ENCODE measurements around the gene GALNT11. TPM values are rescaled to one million over a fixed set of nuclear protein-coding genes. Genes with fewer than 3 reads are reported as not detected.

Gene GALNT11
- polyA plus RNA-seq, 3 donors, result 17.7 to 25.9 (median 20.6) TPM

DNA sequence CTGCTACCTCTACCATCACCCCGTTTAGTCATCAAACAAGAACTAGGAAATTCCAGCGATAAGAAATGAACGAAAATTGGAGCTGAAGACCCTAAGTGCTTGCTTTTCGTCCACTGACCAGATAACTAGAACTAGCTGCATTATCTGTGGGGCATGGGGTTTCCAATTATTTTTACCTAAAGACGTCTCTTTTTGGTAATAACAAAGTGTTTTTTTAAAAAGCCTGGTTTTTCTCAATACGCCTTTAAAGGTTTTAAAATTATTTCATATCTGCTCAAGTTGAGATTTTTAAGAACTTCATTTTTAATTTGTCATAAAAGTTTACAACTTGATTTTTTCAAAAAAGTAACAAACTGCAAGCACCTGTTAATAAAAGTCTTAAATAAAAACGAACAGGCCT is 104.2 kb downstream of the GALNT11 start:
- Mint-ChIP-seq H3K4me3 (no peak overlapping the region), H3K9me3 (peaks cover 1 to 17% (median 6%) of the 10 kb centered on the region in 7 donors), H3K4me1 (no peaks in the 10 kb centered on the region), H3K27me3 (ENCODE audit: low read depth in 3 of 3) (peaks cover 0 to 2% (median 1%) of the 10 kb centered on the region in 3 donors), H3K36me3 (peaks cover 75 to 92% of the 10 kb centered on the region in 2 donors), H3K27ac (no peak overlapping the region)
- no peak overlapping the region for H3K4me2 ChIP-seq (replicated peaks; ENCODE audit: extremely low read depth, low read length, poor library complexity, severe bottlenecking)
- H3K4me3 ChIP-seq (replicated peaks in 1 of 3; ENCODE audit: low read depth in 2 of 3, low read length in 3 of 3), result no peak overlapping the region
- TF ChIP-seq CTCF (IDR thresholded peaks at IDR 0.05), result no peak
- DNase-seq, result no peak
- H4K20me1 ChIP-seq (ENCODE audit: insufficient read depth, low read length), result peaks cover 26% of the 10 kb centered on the region
- H3K27ac ChIP-seq (ENCODE audit: low read depth in 1 of 2, low read length in 2 of 2), result no peak overlapping the region
- H3K9me3 ChIP-seq (replicated peaks in 1 of 2; ENCODE audit: control insufficient read depth in 1 of 2, insufficient read depth in 1 of 2, low read length in 2 of 2), result peaks cover 9% of the 10 kb centered on the region in 2 donors
- no peaks in the 10 kb centered on the region for H3K79me2 ChIP-seq (ENCODE audit: insufficient read depth, low read length)
- intact Hi-C loops (cut with micrococcal nuclease), result no loop called here
- peaks cover 71 to 100% of the 10 kb centered on the region in 2 donors for H3K36me3 ChIP-seq (replicated peaks in 1 of 2; ENCODE audit: control insufficient read depth in 1 of 2, insufficient read depth in 2 of 2, low read length in 2 of 2)
- H3K4me1 ChIP-seq (ENCODE audit: control insufficient read depth in 1 of 2, insufficient read depth in 2 of 2, low read length in 2 of 2), result no peaks in the 10 kb centered on the region
- H2AFZ ChIP-seq (ENCODE audit: insufficient read depth, low read depth, low read length, poor library complexity, severe bottlenecking), result no peak overlapping the region
- no peaks in the 10 kb centered on the region for H3K27me3 ChIP-seq (ENCODE audit: control insufficient read depth in 2 of 2, insufficient read depth in 2 of 2, low read length in 2 of 2)
- no peak overlapping the region for H3K9ac ChIP-seq (ENCODE audit: insufficient read depth, low read length, poor library complexity, severe bottlenecking)
- 80% methylated on average over 1 of the region's 7 CpGs for WGBS (ENCODE audit: insufficient coverage)

DNA sequence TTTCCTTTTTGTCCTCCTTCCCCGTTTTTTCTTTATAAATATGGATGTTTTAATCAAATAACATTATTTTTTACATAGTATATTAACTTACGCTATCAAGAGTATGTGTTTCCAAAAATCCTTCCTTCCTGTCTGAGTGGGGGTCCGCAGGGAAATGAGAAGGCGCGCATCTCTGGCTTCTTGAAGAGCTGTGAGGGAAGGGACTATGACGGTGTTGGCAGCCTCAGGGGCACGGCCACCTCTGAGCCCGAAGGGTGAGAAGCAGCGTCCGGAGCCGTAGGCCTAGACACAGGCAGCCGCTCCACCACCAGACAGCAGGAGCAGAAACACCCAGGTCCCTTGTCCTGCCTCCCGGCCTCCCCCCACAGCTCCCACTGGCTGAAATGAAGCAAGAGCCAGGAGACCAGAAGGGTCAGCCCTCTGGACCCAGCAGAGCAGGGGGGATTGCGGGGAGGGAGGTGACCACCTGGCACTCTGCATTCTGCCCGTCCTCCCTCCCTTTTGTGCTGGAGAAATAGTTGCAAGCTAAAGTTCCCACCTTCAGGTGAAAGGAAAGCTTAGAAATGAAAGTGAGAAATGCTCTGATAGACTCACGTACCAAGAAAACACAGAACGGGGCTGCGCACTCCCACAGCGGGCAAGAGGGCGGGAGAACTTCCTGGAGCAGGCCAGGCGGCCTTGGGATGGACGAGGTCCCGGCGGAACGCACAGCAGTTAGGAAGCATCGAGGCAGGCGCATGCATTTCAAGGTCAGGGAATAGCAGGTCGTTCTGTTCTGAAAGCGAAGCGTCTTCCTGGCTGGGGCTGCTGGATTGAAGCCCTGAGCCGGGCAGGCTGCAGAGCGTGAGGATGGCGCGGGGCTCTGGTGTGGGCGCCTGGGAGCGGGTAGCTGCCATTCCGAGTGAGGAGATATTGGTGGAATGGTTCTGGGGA is 105.5 kb downstream of the GALNT11 start:
- H3K9me3 ChIP-seq (replicated peaks in 1 of 2; ENCODE audit: control insufficient read depth in 1 of 2, insufficient read depth in 1 of 2, low read length in 2 of 2), result peaks cover 5 to 9% of the 10 kb centered on the region in 2 donors
- no peaks in the 10 kb centered on the region for H3K27me3 ChIP-seq (ENCODE audit: control insufficient read depth in 2 of 2, insufficient read depth in 2 of 2, low read length in 2 of 2)
- no peak overlapping the region for H3K9ac ChIP-seq (ENCODE audit: insufficient read depth, low read length, poor library complexity, severe bottlenecking)
- H3K79me2 ChIP-seq (ENCODE audit: insufficient read depth, low read length), result no peaks in the 10 kb centered on the region
- Mint-ChIP-seq H3K36me3 (peaks cover 65 to 83% of the 10 kb centered on the region in 2 donors), H3K4me3 (no peak overlapping the region), H3K27me3 (ENCODE audit: low read depth in 3 of 3) (peaks cover 0 to 2% (median 1%) of the 10 kb centered on the region in 3 donors), H3K27ac (peak overlapping the region in 4 of 7 donors; percentile 19 to 50 (median 36)), H3K9me3 (peaks cover 0 to 16% (median 2%) of the 10 kb centered on the region in 7 donors), H3K4me1 (no peaks in the 10 kb centered on the region)
- peaks cover 23% of the 10 kb centered on the region for H4K20me1 ChIP-seq (ENCODE audit: insufficient read depth, low read length)
- no peak overlapping the region for H3K27ac ChIP-seq (ENCODE audit: low read depth in 1 of 2, low read length in 2 of 2)
- TF ChIP-seq CTCF (IDR thresholded peaks at IDR 0.05), result no peak
- H3K4me1 ChIP-seq (ENCODE audit: control insufficient read depth in 1 of 2, insufficient read depth in 2 of 2, low read length in 2 of 2), result no peaks in the 10 kb centered on the region
- H3K4me2 ChIP-seq (replicated peaks; ENCODE audit: extremely low read depth, low read length, poor library complexity, severe bottlenecking), result no peak overlapping the region
- H3K4me3 ChIP-seq (replicated peaks in 1 of 3; ENCODE audit: low read depth in 2 of 3, low read length in 3 of 3), result no peak overlapping the region
- 98% methylated on average over 32 of the region's 37 CpGs for WGBS (ENCODE audit: insufficient coverage)
- intact Hi-C loops (cut with micrococcal nuclease), result no loop called here
- H2AFZ ChIP-seq (ENCODE audit: insufficient read depth, low read depth, low read length, poor library complexity, severe bottlenecking), result no peak overlapping the region
- DNase-seq, result no peak
- H3K36me3 ChIP-seq (replicated peaks in 1 of 2; ENCODE audit: control insufficient read depth in 1 of 2, insufficient read depth in 2 of 2, low read length in 2 of 2), result peaks cover 62 to 100% of the 10 kb centered on the region in 2 donors

All from CD14-positive monocyte (primary cell).